Fibroblast of skin of right biceps (primary cell): ENCODE results near the gene SOHLH1.
A peak's percentile ranks its signal among the peaks of the same experiment; 100 is the strongest.

ENCODE experiments used
- DNase-seq: peaks from one replicate; pipeline ENCODE4 v3.0.0-alpha.2; 2013

The SOHLH1 gene

GRCh38 chr9:135701959-135702721 lies 2.9 kb upstream of the SOHLH1 start, which contains the start of gene KCNT1:
KCNT1 (plus strand) TSS chr9:135702185; CDS start chr9:135702259, 74 bp downstream.
- DNase-seq, result peak; percentile 31

- no peak for DNase-seq
Measured at GRCh38 chr9:135701067-135701958, 2.0 kb upstream of the SOHLH1 start.

- no peak for DNase-seq
Measured at GRCh38 chr9:135700525-135700924, 1.2 kb upstream of the SOHLH1 start.

- no peak for DNase-seq
Measured at GRCh38 chr9:135698767-135699166, 514 bp downstream of the SOHLH1 start.

- no peak for DNase-seq
Measured at GRCh38 chr9:135698236-135698635, 1.0 kb downstream of the SOHLH1 start.

GRCh38 chr9:135697226-135697625 lies 2.1 kb downstream of the SOHLH1 start:
- no peak for DNase-seq

GRCh38 chr9:135696446-135696845 lies 2.8 kb downstream of the SOHLH1 start:
- no peak for DNase-seq

- DNase-seq, result no peak
Measured at GRCh38 chr9:135695642-135696041, 3.6 kb downstream of the SOHLH1 start.

GRCh38 chr9:135695036-135695435 lies 4.2 kb downstream of the SOHLH1 start:
- no peak for DNase-seq

GRCh38 chr9:135694414-135694813 lies 4.9 kb downstream of the SOHLH1 start:
- DNase-seq, result no peak

GRCh38 chr9:135693771-135694170 lies 5.5 kb downstream of the SOHLH1 start:
- no peak for DNase-seq

GRCh38 chr9:135693265-135693664 lies 6.0 kb downstream of the SOHLH1 start:
- no peak for DNase-seq

- DNase-seq, result no peak
Measured at GRCh38 chr9:135692410-135692809, 6.9 kb downstream of the SOHLH1 start.

GRCh38 chr9:135690836-135691570 lies 8.3 kb downstream of the SOHLH1 start:
- no peak for DNase-seq

- no peak for DNase-seq
Measured at GRCh38 chr9:135689011-135689410, 10.3 kb downstream of the SOHLH1 start.

- no peak for DNase-seq
Measured at GRCh38 chr9:135687216-135687615, 12.1 kb downstream of the SOHLH1 start.

GRCh38 chr9:135684691-135685090 lies 14.6 kb downstream of the SOHLH1 start:
- no peak for DNase-seq

GRCh38 chr9:135683401-135684034 lies 15.8 kb downstream of the SOHLH1 start:
- DNase-seq, result no peak

- no peak for DNase-seq
Measured at GRCh38 chr9:135681161-135681560, 18.1 kb downstream of the SOHLH1 start.

GRCh38 chr9:135680056-135680455 lies 19.2 kb downstream of the SOHLH1 start:
- no peak for DNase-seq

GRCh38 chr9:135678236-135679017 lies 20.9 kb downstream of the SOHLH1 start:
- no peak for DNase-seq

GRCh38 chr9:135677641-135678168 lies 21.6 kb downstream of the SOHLH1 start:
- DNase-seq, result no peak
